Iris pigment epithelial cell (primary cell): ENCODE data around the gene RASSF3.
"Not testable (repeated sequence)": the region's sequence is repeated elsewhere in the genome, so short reads cannot be mapped to it uniquely, and the experiment has no call there.

ENCODE experiments used
- DNase-seq: peaks from one replicate; pipeline ENCODE4 v3.0.0-alpha.2; 2011; ENCODE audit warnings: low read depth

RASSF3 gene

DNA sequence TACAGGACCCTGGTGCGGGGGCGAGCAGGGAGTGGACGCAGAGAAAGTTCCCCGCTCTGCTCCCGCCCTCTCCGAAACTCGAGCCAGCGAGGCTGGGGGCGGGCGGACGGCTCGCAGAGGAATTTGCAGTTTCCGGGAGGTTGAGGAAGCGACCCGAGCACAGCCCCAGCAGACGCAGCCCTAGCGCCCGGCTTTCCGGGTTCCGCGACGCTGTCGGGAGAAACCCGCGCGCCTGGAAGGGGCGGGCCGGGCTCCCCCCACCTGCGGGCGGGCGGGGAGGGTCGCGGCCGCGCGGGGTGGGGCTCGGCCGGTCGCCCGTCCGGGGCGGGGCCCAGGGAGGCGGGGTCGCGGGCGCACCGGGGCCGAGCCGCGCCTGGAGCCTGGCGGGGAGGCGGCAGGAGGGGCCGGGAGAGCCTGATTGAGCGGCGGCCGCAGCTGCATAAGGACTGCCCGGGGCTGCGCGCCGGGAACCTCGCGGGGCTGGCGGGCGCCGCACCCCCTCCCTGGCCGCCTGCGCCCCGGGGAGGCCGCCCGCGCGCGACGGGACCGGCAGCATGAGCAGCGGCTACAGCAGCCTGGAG, at the start of gene RASSF3:
Gene RASSF3, plus strand, starts transcription at position 417 of the 581 bp plus-strand sequence. Its CDS starts 138 bp downstream, at position 555.
- DNase-seq = peak; percentile 77

- DNase-seq = no peak
Measured at GRCh38 chr12:64561302-64562136, 48.8 kb upstream of the RASSF3 start.

DNA sequence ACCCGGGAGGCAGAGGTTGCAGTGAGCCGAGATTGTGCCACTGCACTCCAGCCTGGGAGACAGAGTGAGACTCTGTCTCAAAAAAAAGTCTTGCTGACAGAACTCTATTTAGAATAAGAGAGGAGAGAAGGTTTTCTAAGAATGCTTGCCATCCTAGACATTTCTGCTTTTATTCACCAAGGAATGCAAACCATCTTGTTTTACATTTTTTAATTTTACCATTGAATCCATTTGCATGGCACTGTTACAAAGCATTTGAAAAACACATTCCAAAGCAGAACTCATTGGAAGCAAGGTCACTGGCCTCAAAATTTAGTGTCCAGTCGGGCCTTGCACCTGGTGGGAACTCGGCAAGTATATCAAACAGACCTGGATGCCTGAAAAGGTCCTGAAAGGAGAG, 44.2 kb upstream of the RASSF3 start:
- peak; percentile 45 for DNase-seq

DNA sequence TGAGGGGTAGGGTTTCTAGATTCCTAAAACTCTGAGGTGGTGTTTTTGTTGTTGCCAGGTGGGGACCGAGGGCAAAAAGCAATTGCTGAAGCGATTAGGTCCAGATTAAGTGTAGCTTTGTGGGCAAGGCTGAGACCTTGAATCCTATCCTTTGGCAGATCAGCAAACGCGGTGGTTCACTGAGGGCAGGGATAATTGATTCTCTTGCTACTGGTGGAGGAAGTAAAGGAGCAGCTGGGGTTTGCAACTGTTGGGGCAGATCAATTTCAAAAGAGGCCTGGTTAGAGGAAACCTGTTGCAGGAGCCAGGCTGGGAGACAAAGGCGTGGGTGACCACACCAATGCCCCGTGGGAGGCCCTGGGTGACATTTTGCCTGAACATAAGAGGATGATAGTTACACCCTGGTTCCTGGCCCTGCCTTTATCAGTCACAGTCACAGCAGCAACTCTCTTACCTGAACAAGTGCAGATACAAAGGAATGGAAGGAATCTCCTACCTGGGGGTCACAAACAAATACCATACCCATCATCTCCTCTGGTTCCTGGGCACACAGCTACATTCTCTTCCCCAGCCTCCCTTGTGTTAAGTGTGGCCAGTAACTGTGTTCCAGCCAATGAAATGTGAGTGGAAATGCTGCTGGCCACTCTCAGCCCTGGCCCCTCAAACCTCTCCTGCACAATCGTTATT, 43.3 kb upstream of the RASSF3 start:
- DNase-seq = no peak

DNA sequence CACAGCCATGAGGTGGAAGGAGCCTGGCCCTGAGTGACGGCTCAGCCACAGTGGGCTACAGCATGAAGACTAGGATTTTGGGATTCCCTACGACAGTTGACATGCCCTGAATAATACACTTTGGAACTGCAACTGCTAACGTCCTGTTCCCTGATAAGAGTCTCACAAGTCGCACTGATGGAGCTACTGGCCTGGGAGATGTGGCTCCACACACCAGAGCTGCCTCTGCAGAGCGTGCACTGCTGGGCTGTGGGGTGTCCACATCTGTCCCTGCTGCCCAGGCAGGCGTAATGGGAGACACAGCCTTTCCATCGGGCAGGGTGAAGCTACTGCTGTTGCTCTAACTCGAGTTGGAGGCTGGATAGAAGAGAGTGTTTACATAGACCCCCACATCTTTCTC, 42.7 kb upstream of the RASSF3 start:
- no peak for DNase-seq

DNA sequence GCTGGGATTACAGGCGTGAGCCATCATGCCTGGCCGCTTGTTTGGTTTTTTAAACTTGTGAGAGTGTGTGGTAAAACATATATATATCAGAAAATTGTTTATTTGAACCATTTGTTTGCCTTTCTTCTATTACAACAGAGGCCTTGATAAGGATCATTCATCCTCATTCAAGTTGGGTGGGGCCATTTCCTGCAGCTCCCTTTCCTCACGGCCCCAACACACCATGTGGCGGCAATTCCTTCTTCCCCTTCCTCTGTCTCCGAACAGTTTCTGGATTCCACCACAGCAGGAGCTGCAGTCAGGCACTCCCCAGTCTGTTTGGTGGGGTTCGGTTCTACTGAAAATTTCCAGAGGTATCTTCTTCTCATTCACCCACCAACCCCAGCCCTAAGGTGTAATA, 42.0 kb upstream of the RASSF3 start:
- DNase-seq = no peak

- no peak for DNase-seq
Measured at GRCh38 chr12:64569923-64570691, 40.2 kb upstream of the RASSF3 start.

DNA sequence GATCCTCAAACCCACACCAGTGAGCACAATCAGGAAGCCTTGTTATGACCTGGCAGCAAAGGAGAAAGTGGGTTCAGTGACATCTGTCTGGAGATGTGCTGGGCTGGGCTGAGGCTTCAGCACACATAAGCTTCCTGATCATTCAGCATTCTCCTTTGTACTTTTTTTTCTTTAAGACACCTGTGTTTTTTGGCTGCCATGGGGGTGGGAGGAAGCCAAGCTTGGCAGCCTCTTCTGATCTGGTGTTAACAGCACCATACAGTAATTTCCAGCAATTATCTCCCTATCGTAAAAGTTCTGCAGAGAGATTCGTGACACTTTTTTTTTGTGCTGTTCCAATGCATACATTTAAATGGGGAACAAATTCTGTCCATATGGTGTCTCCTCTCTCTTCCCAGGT, 38.9 kb upstream of the RASSF3 start:
- DNase-seq = no peak

- DNase-seq = no peak
Measured at GRCh38 chr12:64572241-64572640, 38.1 kb upstream of the RASSF3 start.

- no peak for DNase-seq
Measured at GRCh38 chr12:64574837-64575236, 35.5 kb upstream of the RASSF3 start.

GRCh38 chr12:64577046-64577445, 33.2 kb upstream of the RASSF3 start:
- no peak for DNase-seq

DNA sequence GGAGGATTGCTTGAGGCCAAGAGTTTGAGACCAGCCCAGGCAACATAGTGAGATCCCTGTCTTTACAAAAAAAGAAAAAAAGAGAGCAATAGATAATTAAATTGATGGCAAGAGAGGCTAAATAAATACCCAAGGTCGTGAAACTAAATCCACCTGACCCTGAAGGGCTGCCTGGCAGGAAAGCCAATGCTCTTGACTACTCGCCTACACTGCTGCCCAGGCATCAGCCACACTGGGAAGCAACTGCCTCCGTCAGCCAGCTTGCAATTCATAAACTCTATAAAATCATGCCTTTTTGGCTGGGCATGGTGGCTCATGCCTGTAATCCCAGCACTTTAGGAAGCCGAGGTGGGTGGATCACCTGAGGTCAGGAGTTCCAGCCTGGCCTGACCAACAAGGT, 31.7 kb upstream of the RASSF3 start:
- no peak for DNase-seq

DNA sequence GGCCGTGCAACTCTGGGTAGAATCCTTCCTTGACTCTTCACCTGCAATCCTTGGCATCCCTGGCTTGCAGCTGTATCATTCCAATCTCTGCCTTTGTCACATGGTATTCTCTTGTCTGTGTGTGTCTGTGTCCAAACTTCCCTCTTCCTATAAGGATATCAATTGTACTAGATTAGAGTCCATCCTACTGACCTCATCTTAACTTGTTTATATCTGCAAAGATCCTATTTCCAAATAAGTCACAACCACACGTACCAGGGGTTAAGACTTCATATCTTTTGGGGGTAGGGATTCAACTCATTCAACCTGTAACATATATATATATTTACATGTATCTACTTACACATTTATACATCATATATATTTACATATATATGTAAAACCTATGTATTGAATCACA, 29.6 kb upstream of the RASSF3 start:
- no peak for DNase-seq

- no peak for DNase-seq
Measured at GRCh38 chr12:64582114-64582513, 28.2 kb upstream of the RASSF3 start.

- DNase-seq = no peak
Measured at GRCh38 chr12:64582862-64583261, 27.4 kb upstream of the RASSF3 start.

DNA sequence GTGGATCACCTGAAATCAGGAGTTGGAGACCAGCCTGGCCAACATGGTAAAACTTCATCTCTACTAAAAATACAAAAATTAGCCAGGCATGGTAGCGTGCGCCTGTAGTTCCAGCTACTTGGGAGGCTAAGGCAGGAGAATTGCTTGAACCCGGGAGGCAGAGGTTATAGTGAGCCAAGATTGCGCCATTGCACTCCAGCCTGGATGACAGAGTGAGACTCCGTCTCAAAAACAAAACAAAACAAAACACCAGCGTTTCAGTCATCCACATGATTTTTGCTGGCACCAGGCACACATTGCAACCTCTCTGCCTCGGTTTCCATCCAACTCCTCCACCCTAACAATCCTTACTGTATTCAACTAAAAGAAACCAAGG, 26.9 kb upstream of the RASSF3 start:
- not testable (repeated sequence) for DNase-seq

- peak; percentile 70 for DNase-seq
Measured at GRCh38 chr12:64583771-64584421, 26.4 kb upstream of the RASSF3 start.

GRCh38 chr12:64585104-64585503, 25.2 kb upstream of the RASSF3 start:
- no peak for DNase-seq

- no peak for DNase-seq
Measured at GRCh38 chr12:64587447-64587846, 22.8 kb upstream of the RASSF3 start.

GRCh38 chr12:64590183-64590582, 20.1 kb upstream of the RASSF3 start:
- DNase-seq = no peak

- no peak for DNase-seq
Measured at GRCh38 chr12:64595863-64596793, 14.2 kb upstream of the RASSF3 start.
